Calu3 (cell line): ENCODE data around the gene MADCAM1. TPM values are rescaled to one million over a fixed set of nuclear protein-coding genes. Genes with fewer than 3 reads are reported as not detected.

ENCODE experiments used
- BruUV-seq: library from RNA; stranded (reverse); fragments of 400-500 nt; replicated peaks from 2 replicates; lab custom pipeline; 2021; lab: Mats Ljungman, UMichigan
- CTCF ChIA-PET: fragments of 300-600 bp; sonication (Branson Sonifier 250); formaldehyde crosslinking; loops from one replicate; lab custom pipeline; 2022; ENCODE audit warnings: antibody characterized with exemption; lab: Charles Lee
- DNase-seq: peaks from one replicate; pipeline ENCODE4 v3.0.0; 2022
- H3K27ac Mint-ChIP-seq: one replicate; pipeline ENCODE4 v1.8.0; 2022; ENCODE audit warnings: mixed read lengths; ENCODE audit not compliant: unreplicated experiment
- H3K27me3 Mint-ChIP-seq: one replicate; pipeline ENCODE4 v1.8.0; 2022; ENCODE audit warnings: mixed read lengths; ENCODE audit not compliant: unreplicated experiment
- H3K36me3 Mint-ChIP-seq: one replicate; pipeline ENCODE4 v1.8.0; 2022; ENCODE audit warnings: mild to moderate bottlenecking, moderate library complexity, mixed read lengths; ENCODE audit not compliant: insufficient read depth, unreplicated experiment
- H3K4me1 Mint-ChIP-seq: one replicate; pipeline ENCODE4 v1.8.0; 2022; ENCODE audit warnings: mild to moderate bottlenecking, low read depth, mixed read lengths; ENCODE audit not compliant: unreplicated experiment
- H3K4me3 Mint-ChIP-seq: one replicate; pipeline ENCODE4 v1.8.0; 2022; ENCODE audit warnings: mild to moderate bottlenecking, low read depth, moderate library complexity, mixed read lengths; ENCODE audit not compliant: unreplicated experiment
- H3K9me3 Mint-ChIP-seq: one replicate; pipeline ENCODE4 v1.8.0; 2022; ENCODE audit warnings: low read depth, mixed read lengths; ENCODE audit not compliant: unreplicated experiment
- CTCF ChIP-seq: fragments of 200-600 bp; IDR thresholded peaks from one replicate; pipeline ENCODE4 v1.8.0; 2022; ENCODE audit warnings: antibody characterized with exemption; ENCODE audit not compliant: unreplicated experiment
- intact Hi-C: fragments of 100-400 bp; cut with micrococcal nuclease; formaldehyde crosslinking; loops from one replicate; pipeline ENCODE4 v1.10.0; 2022; ENCODE audit not compliant: unreplicated experiment
- total RNA-seq: library from RNA; stranded (reverse); gene quantifications from 2 replicates; pipeline ENCODE4 v1.2.3, GENCODE V29; 2022

Gene MADCAM1
- total RNA-seq, 1 experiment from 2014 or later, result 0.47 TPM

GRCh38 chr19:452829-453228, 43.5 kb upstream of the MADCAM1 start:
- no peak overlapping the region for H3K4me3 Mint-ChIP-seq
- no peaks in the 10 kb centered on the region for H3K4me1 Mint-ChIP-seq
- intact Hi-C loops, result no loop called here
- DNase-seq, result no peak
- no peaks in the 10 kb centered on the region for H3K9me3 Mint-ChIP-seq
- H3K27ac Mint-ChIP-seq, result no peak overlapping the region
- H3K36me3 Mint-ChIP-seq, result peaks cover 4% of the 10 kb centered on the region
- CTCF ChIA-PET, result no interaction called here
- no peaks in the 10 kb centered on the region for H3K27me3 Mint-ChIP-seq
- BruUV-seq, result no TSS peak
- no peak for TF ChIP-seq CTCF

GRCh38 chr19:453606-454005, 42.7 kb upstream of the MADCAM1 start:
- CTCF ChIA-PET, result no interaction called here
- Mint-ChIP-seq H3K4me1 (no peaks in the 10 kb centered on the region), H3K9me3 (no peaks in the 10 kb centered on the region)

GRCh38 chr19:455031-455705, 41.1 kb upstream of the MADCAM1 start:
- no peaks in the 10 kb centered on the region for H3K27me3 Mint-ChIP-seq
- no peak overlapping the region for H3K4me3 Mint-ChIP-seq
- H3K4me1 Mint-ChIP-seq, result no peaks in the 10 kb centered on the region
- no TSS peak for BruUV-seq
- H3K36me3 Mint-ChIP-seq, result peaks cover 11% of the 10 kb centered on the region
- no peaks in the 10 kb centered on the region for H3K9me3 Mint-ChIP-seq
- intact Hi-C loops, result no loop called here
- DNase-seq, result no peak
- no peak overlapping the region for H3K27ac Mint-ChIP-seq
- TF ChIP-seq CTCF, result no peak
- CTCF ChIA-PET, result no interaction called here

More at GRCh38 chr19:453606-454005, 42.7 kb upstream of the MADCAM1 start:
- no peak overlapping the region for H3K4me3 Mint-ChIP-seq
- intact Hi-C loops, result no loop called here
- no peak for DNase-seq
- H3K36me3 Mint-ChIP-seq, result peaks cover 4% of the 10 kb centered on the region
- no peak for TF ChIP-seq CTCF
- H3K27me3 Mint-ChIP-seq, result no peaks in the 10 kb centered on the region
- no TSS peak for BruUV-seq
- no peak overlapping the region for H3K27ac Mint-ChIP-seq

- intact Hi-C loops, result no loop called here
- CTCF ChIA-PET, result no interaction called here
Observed at GRCh38 chr19:455851-456546, 40.3 kb upstream of the MADCAM1 start.

More at GRCh38 chr19:455851-456546, 40.3 kb upstream of the MADCAM1 start:
- Mint-ChIP-seq H3K27me3 (no peaks in the 10 kb centered on the region), H3K27ac (no peak overlapping the region), H3K4me1 (no peaks in the 10 kb centered on the region), H3K4me3 (no peak overlapping the region), H3K36me3 (peaks cover 11% of the 10 kb centered on the region), H3K9me3 (no peaks in the 10 kb centered on the region)
- DNase-seq, result no peak
- BruUV-seq, result no TSS peak
- TF ChIP-seq CTCF, result no peak
